ENCODE data around the gene METTL2B. TPM values are rescaled to one million over a fixed set of nuclear protein-coding genes. Genes with fewer than 3 reads are reported as not detected.
"Not testable (repeated sequence)": the region's sequence is repeated elsewhere in the genome, so short reads cannot be mapped to it uniquely, and the experiment has no call there.

METTL2B gene
- total RNA-seq, 1 donor from 2014 or later, result 36.8 TPM

GRCh38 chr7:128458956-128459355 lies 17.6 kb upstream of the METTL2B start:
- Mint-ChIP-seq H3K4me1 (ENCODE audit: unreplicated experiment) (peaks cover 31% of the 10 kb centered on the region), H3K27ac (peak overlapping the region; percentile 29), H3K27me3 (no peaks in the 10 kb centered on the region), H3K36me3 (peaks cover 18% of the 10 kb centered on the region), H3K9me3 (no peaks in the 10 kb centered on the region), H3K4me3 (peak overlapping the region; percentile 92)
- TF ChIP-seq, protein P1, sequence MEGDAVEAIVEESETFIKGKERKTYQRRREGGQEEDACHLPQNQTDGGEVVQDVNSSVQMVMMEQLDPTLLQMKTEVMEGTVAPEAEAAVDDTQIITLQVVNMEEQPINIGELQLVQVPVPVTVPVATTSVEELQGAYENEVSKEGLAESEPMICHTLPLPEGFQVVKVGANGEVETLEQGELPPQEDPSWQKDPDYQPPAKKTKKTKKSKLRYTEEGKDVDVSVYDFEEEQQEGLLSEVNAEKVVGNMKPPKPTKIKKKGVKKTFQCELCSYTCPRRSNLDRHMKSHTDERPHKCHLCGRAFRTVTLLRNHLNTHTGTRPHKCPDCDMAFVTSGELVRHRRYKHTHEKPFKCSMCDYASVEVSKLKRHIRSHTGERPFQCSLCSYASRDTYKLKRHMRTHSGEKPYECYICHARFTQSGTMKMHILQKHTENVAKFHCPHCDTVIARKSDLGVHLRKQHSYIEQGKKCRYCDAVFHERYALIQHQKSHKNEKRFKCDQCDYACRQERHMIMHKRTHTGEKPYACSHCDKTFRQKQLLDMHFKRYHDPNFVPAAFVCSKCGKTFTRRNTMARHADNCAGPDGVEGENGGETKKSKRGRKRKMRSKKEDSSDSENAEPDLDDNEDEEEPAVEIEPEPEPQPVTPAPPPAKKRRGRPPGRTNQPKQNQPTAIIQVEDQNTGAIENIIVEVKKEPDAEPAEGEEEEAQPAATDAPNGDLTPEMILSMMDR (conservative IDR thresholded peaks at IDR 0.05), result no peak
- no peak for DNase-seq (ENCODE audit: extremely low spot score, unreplicated experiment)

- Mint-ChIP-seq H3K27me3 (no peaks in the 10 kb centered on the region), H3K27ac (peak overlapping the region; percentile 70), H3K4me3 (peak overlapping the region; percentile 63), H3K4me1 (ENCODE audit: unreplicated experiment) (peaks cover 26% of the 10 kb centered on the region), H3K36me3 (peaks cover 18% of the 10 kb centered on the region), H3K9me3 (no peaks in the 10 kb centered on the region)
- TF ChIP-seq, protein P1 (conservative IDR thresholded peaks at IDR 0.05), result peak; percentile 79
- no peak for DNase-seq (ENCODE audit: extremely low spot score, unreplicated experiment)
Observed at GRCh38 chr7:128459394-128459878, 17.1 kb upstream of the METTL2B start.

- H3K36me3 Mint-ChIP-seq, result peaks cover 22% of the 10 kb centered on the region
- TF ChIP-seq, protein P1 (conservative IDR thresholded peaks at IDR 0.05), result no peak
- H3K27ac Mint-ChIP-seq, result no peak overlapping the region
- H3K27me3 Mint-ChIP-seq, result no peaks in the 10 kb centered on the region
- H3K9me3 Mint-ChIP-seq, result no peaks in the 10 kb centered on the region
- no peak for DNase-seq (ENCODE audit: extremely low spot score, unreplicated experiment)
- H3K4me1 Mint-ChIP-seq (ENCODE audit: unreplicated experiment), result peaks cover 21% of the 10 kb centered on the region
- H3K4me3 Mint-ChIP-seq, result no peak overlapping the region
Observed at GRCh38 chr7:128462460-128462859, 14.1 kb upstream of the METTL2B start.

GRCh38 chr7:128463345-128463744 lies 13.2 kb upstream of the METTL2B start:
- not testable (repeated sequence) for H3K4me3 Mint-ChIP-seq; H3K27ac Mint-ChIP-seq; DNase-seq (ENCODE audit: extremely low spot score, unreplicated experiment); H3K27me3 Mint-ChIP-seq; H3K9me3 Mint-ChIP-seq
- H3K4me1 Mint-ChIP-seq (ENCODE audit: unreplicated experiment), result peaks cover 15% of the 10 kb centered on the region
- peaks cover 15% of the 10 kb centered on the region for H3K36me3 Mint-ChIP-seq

- H3K4me3 Mint-ChIP-seq; H3K27me3 Mint-ChIP-seq; H3K4me1 Mint-ChIP-seq (ENCODE audit: unreplicated experiment); DNase-seq (ENCODE audit: extremely low spot score, unreplicated experiment); H3K9me3 Mint-ChIP-seq: not testable (repeated sequence)
- peak overlapping the region; percentile 63 for H3K27ac Mint-ChIP-seq
- H3K36me3 Mint-ChIP-seq, result peaks cover 12% of the 10 kb centered on the region
Observed at GRCh38 chr7:128463933-128464332, 12.6 kb upstream of the METTL2B start.

DNA sequence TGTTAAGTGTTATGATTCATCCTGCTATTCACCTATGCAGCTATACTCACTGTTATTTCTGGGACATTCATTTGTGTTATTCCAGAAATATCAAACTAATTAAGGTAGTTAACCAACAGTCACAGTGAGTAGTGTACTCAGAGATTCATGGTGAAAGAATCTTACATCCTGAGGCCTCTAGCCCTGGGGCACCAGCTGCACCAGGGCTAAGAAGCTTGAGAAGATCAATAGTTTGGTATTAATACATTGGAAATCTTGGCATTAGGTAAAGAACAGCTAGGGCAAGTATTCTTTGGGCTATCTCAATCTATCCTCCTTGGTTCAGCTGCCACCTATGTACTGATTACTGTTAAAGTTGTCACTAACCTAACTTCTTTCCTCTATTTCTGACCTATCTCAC lies 9.7 kb upstream of the METTL2B start:
- H3K27me3 Mint-ChIP-seq; H3K4me3 Mint-ChIP-seq; H3K4me1 Mint-ChIP-seq (ENCODE audit: unreplicated experiment); H3K9me3 Mint-ChIP-seq; H3K27ac Mint-ChIP-seq; H3K36me3 Mint-ChIP-seq; DNase-seq (ENCODE audit: extremely low spot score, unreplicated experiment): not testable (repeated sequence)

DNA sequence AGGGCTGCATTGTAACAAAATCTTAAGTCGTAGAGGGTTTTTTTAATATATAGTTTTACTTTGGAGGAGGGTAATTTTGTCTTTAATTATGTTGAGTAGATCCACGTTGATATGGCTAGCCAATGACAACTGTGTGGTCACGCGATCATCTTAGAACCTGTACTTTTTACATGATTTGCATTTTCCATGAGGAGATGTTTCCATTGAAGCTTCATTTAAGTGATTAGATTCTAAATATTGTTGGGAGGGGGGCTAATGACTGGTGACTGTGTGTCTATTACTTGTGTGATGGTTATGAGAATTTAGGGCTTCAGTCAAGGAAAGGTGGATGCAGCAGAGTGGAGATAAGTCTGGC lies 765 bp downstream of the METTL2B start:
- H3K27me3 Mint-ChIP-seq; H3K36me3 Mint-ChIP-seq; DNase-seq (ENCODE audit: extremely low spot score, unreplicated experiment); H3K9me3 Mint-ChIP-seq: not testable (repeated sequence)
- Mint-ChIP-seq H3K27ac (peak overlapping the region; percentile 97), H3K4me3 (peak overlapping the region; percentile 99), H3K4me1 (ENCODE audit: unreplicated experiment) (peaks cover 19% of the 10 kb centered on the region)

DNA sequence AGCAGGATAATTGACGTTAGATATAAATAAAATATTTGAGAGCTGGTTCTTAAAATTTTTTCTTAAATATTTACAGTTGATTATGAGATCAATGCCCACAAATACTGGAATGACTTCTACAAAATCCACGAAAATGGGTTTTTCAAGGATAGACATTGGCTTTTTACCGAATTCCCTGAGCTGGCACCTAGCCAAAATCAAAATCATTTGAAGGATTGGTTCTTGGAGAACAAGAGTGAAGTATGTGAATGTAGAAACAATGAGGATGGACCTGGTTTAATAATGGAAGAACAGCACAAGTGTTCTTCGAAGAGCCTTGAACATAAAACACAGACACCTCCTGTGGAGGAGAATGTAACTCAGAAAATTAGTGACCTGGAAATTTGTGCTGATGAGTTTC lies 2.5 kb downstream of the METTL2B start:
- Mint-ChIP-seq H3K4me1 (ENCODE audit: unreplicated experiment) (peaks cover 19% of the 10 kb centered on the region), H3K4me3 (peak overlapping the region; percentile 65)
- H3K36me3 Mint-ChIP-seq; H3K27me3 Mint-ChIP-seq; H3K9me3 Mint-ChIP-seq; H3K27ac Mint-ChIP-seq; DNase-seq (ENCODE audit: extremely low spot score, unreplicated experiment): not testable (repeated sequence)

DNA sequence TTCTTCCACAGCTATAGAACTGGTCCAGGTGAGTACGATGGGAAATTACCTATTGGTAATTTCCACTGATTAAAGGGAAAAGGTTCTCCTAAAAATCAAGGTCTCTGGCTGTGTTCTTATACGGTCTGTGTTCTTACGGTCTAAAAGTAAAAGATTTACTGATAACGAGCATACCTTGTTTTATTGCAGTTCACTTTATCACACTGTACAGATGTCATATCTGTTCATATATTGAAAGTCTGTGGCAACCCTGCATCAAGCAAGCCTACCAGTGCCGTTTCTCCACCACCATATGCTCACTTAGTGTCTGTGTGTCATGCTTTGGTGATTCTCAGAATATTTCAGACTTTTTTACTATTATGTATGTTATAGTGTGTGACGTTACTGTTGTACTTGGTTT lies 11.6 kb downstream of the METTL2B start:
- not testable (repeated sequence) for H3K4me1 Mint-ChIP-seq (ENCODE audit: unreplicated experiment); H3K27me3 Mint-ChIP-seq; H3K27ac Mint-ChIP-seq

More for the DNA sequence above, 11.6 kb downstream of the METTL2B start:
- H3K9me3 Mint-ChIP-seq; H3K4me3 Mint-ChIP-seq; DNase-seq (ENCODE audit: extremely low spot score, unreplicated experiment): not testable (repeated sequence)
- peaks cover 16% of the 10 kb centered on the region for H3K36me3 Mint-ChIP-seq
